ENCODE measurements around the gene MEFV.
A peak's percentile ranks its signal among the peaks of the same experiment; 100 is the strongest.

Gene MEFV, protein sequence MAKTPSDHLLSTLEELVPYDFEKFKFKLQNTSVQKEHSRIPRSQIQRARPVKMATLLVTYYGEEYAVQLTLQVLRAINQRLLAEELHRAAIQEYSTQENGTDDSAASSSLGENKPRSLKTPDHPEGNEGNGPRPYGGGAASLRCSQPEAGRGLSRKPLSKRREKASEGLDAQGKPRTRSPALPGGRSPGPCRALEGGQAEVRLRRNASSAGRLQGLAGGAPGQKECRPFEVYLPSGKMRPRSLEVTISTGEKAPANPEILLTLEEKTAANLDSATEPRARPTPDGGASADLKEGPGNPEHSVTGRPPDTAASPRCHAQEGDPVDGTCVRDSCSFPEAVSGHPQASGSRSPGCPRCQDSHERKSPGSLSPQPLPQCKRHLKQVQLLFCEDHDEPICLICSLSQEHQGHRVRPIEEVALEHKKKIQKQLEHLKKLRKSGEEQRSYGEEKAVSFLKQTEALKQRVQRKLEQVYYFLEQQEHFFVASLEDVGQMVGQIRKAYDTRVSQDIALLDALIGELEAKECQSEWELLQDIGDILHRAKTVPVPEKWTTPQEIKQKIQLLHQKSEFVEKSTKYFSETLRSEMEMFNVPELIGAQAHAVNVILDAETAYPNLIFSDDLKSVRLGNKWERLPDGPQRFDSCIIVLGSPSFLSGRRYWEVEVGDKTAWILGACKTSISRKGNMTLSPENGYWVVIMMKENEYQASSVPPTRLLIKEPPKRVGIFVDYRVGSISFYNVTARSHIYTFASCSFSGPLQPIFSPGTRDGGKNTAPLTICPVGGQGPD

DNA sequence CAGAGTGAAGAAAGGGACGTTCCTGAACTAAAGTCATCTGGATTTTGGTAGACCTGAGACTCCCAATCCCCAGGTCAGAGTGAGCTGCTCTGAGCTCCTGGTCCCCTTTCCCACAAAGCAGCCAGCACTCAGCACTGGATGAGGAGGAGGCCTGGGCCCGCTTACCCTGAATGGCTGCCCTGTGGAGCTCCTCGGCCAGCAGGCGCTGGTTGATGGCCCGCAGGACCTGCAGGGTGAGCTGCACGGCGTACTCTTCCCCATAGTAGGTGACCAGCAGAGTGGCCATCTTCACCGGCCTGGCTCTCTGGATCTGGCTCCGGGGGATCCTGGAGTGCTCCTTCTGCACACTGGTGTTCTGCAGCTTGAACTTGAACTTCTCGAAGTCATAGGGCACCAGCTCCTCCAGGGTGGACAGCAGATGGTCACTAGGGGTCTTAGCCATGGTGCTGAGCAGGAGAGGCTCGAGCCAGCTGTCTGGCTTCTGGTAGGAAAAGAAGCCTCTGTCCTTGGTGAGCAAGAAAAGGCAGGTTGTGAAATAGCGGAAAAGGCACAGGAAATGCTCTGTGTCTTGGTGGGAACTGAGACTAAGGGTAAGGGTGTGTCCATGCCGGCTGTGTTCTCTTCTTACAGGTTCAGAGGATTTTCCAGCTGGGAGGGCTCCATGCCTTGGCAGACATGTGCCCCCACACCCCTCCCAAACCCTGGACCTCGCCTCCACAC lies at the start of gene MEFV:
MEFV (minus strand) TSS at position 488 of the 720 bp plus-strand sequence; CDS start at position 442, 46 bp downstream.
- no peak for DNase-seq (ENCODE audit: low read depth)

GRCh38 chr16:3306078-3306477 lies 49.6 kb upstream of the MEFV start:
- peaks cover 47% of the 10 kb centered on the region for H3K36me3 ChIP-seq (ENCODE audit: control insufficient read depth, insufficient read depth, low read length, severe bottlenecking)
- peak overlapping the region; percentile 91 for H3K9ac ChIP-seq (ENCODE audit: low read length)
- H3K4me1 ChIP-seq (ENCODE audit: control insufficient read depth, insufficient read depth, low read length) = peaks cover 14% of the 10 kb centered on the region
- H3K4me3 ChIP-seq (ENCODE audit: low read length) = peak overlapping the region; percentile 92
- DNase-seq (ENCODE audit: low read depth) = no peak
- peaks cover 52% of the 10 kb centered on the region for H3K9me3 ChIP-seq (ENCODE audit: control insufficient read depth, low read length)
- no peaks in the 10 kb centered on the region for H3K27me3 ChIP-seq (replicated peaks; ENCODE audit: control insufficient read depth, insufficient read depth, low read length)

More for the DNA sequence above, at the start of gene MEFV:
- H3K4me1 ChIP-seq (ENCODE audit: control insufficient read depth, insufficient read depth, low read length) = peaks cover 23% of the 10 kb centered on the region
- H3K9ac ChIP-seq (ENCODE audit: low read length) = no peak within 1 kb of the TSS
- peaks cover 18% of the 10 kb centered on the region for H3K27me3 ChIP-seq (replicated peaks; ENCODE audit: control insufficient read depth, insufficient read depth, low read length)
- no peak within 1 kb of the TSS for H3K4me3 ChIP-seq (ENCODE audit: low read length)
- no peaks in the 10 kb centered on the region for H3K36me3 ChIP-seq (ENCODE audit: control insufficient read depth, insufficient read depth, low read length, severe bottlenecking)
- no peaks in the 10 kb centered on the region for H3K9me3 ChIP-seq (ENCODE audit: control insufficient read depth, low read length)

DNA sequence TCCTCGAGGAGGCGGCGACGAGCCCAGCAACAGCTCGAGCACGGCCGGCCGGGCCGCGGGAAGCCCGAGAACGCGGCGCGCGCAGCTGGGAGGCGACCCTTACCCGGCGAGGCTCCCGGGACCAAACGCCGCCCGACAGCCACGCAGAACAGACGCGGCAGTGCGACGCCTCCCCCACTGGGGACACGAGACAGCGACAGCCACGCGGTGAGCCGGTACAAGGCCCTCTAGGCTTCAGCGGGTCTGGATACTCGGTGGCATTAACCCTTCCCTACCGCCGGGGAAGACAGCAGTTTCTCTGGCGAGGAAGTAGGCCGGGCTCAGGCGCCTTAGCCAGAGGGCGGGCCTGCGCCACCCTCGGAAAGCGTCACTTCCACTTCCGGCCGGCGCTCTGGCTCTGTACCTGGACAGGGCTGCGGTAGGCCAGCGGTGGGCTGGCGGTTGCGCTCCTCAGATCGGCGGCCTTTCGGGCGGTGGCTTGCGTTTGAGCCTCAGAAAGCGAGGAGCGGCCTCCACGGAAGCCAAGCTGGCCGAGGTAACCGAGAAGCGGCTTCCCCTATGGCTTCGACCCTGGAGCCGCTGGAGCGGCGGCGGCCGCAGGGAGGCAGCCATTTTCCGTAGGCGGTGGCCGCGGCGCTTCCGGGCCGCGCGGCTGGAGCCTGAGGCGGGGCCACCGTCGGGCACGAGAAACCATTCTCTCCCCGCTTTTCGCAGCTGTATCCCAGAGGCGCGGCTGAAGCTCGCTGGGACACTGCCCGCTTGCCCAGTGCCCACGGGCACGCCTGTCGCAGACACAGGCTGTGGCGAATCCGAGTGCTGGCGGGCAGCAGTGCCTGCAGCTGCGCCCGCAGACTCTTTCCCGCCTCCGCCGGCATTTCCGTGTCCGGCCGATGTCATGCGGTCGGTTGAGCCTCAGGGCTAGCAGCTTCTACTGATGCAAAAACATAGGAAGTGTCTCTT lies 49.0 kb upstream of the MEFV start, which contains the start of the genes TIGD7 and ZNF75A:
TIGD7 (minus strand) TSS at position 322 of the 960 bp plus-strand sequence. CDS start 4,816 bp downstream, outside the sequence.
ZNF75A (plus strand) TSS at position 389 of the 960 bp plus-strand sequence. CDS start 2,932 bp downstream, outside the sequence.
- Histone ChIP-seq H3K4me3 (ENCODE audit: low read length) (peak within 1 kb of the TSS; percentile 92), H3K4me1 (ENCODE audit: control insufficient read depth, insufficient read depth, low read length) (peaks cover 14% of the 10 kb centered on the region), H3K36me3 (ENCODE audit: control insufficient read depth, insufficient read depth, low read length, severe bottlenecking) (peaks cover 48% of the 10 kb centered on the region), H3K9ac (ENCODE audit: low read length) (peak within 1 kb of the TSS; percentile 91), H3K9me3 (ENCODE audit: control insufficient read depth, low read length) (peaks cover 50% of the 10 kb centered on the region), H3K27me3 (replicated peaks; ENCODE audit: control insufficient read depth, insufficient read depth, low read length) (no peaks in the 10 kb centered on the region)
- peak; percentile 94 for DNase-seq (ENCODE audit: low read depth)

GRCh38 chr16:3304370-3304769 lies 47.9 kb upstream of the MEFV start:
- peaks cover 50% of the 10 kb centered on the region for H3K36me3 ChIP-seq (ENCODE audit: control insufficient read depth, insufficient read depth, low read length, severe bottlenecking)
- peaks cover 49% of the 10 kb centered on the region for H3K9me3 ChIP-seq (ENCODE audit: control insufficient read depth, low read length)
- peak; percentile 27 for DNase-seq (ENCODE audit: low read depth)
- no peaks in the 10 kb centered on the region for H3K27me3 ChIP-seq (replicated peaks; ENCODE audit: control insufficient read depth, insufficient read depth, low read length)
- peak overlapping the region; percentile 92 for H3K4me3 ChIP-seq (ENCODE audit: low read length)
- H3K9ac ChIP-seq (ENCODE audit: low read length) = peak overlapping the region; percentile 91
- peaks cover 14% of the 10 kb centered on the region for H3K4me1 ChIP-seq (ENCODE audit: control insufficient read depth, insufficient read depth, low read length)

DNA sequence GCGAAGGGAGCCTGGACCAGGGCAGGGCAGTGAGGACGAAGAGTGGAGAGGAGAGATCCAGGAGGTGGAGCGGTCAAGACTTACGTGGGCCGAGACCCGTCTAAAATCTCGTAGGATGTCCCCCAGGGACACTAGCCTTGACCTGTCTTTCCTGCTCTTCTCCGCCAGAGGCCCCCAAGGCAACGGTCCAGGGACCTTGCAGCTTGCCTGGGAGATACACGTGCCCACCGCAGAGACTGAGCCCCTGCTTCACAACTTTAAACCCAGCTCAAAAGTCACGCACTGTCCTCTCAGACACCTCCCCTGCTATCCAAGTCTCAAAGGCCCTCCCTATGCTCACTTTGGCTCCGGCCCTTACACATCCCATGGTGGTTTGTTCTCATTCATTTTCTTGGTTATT lies 39.4 kb upstream of the MEFV start:
- Histone ChIP-seq H3K27me3 (replicated peaks; ENCODE audit: control insufficient read depth, insufficient read depth, low read length) (no peaks in the 10 kb centered on the region), H3K36me3 (ENCODE audit: control insufficient read depth, insufficient read depth, low read length, severe bottlenecking) (peaks cover 63% of the 10 kb centered on the region), H3K9me3 (ENCODE audit: control insufficient read depth, low read length) (peaks cover 56% of the 10 kb centered on the region), H3K9ac (ENCODE audit: low read length) (no peak overlapping the region), H3K4me3 (ENCODE audit: low read length) (no peak overlapping the region), H3K4me1 (ENCODE audit: control insufficient read depth, insufficient read depth, low read length) (no peaks in the 10 kb centered on the region)
- DNase-seq (ENCODE audit: low read depth) = no peak

DNA sequence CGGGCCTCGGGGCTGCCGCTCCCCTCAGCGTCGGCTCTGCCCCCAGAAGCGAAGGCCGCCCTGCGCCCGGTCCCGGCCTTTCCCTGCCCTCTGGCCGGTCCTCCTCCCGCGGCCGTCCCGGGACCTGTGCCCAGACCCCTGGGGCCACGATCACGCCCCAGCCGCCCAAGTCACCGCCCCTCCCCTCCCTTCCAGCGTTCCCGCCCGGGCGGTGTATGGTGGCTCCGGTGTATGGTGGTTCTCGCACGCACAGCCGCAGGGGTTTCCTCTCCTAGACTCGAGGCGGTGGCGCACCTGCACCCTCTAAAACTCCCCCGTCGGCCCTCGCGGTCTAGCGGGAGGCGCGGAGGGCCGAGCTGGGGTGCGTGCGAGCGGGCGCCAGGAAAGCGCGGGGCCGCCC lies 38.8 kb upstream of the MEFV start:
- peak overlapping the region; percentile 21 for H3K4me3 ChIP-seq (ENCODE audit: low read length)
- no peaks in the 10 kb centered on the region for H3K27me3 ChIP-seq (replicated peaks; ENCODE audit: control insufficient read depth, insufficient read depth, low read length)
- no peak overlapping the region for H3K9ac ChIP-seq (ENCODE audit: low read length)
- peaks cover 60% of the 10 kb centered on the region for H3K9me3 ChIP-seq (ENCODE audit: control insufficient read depth, low read length)
- DNase-seq (ENCODE audit: low read depth) = no peak
- peaks cover 63% of the 10 kb centered on the region for H3K36me3 ChIP-seq (ENCODE audit: control insufficient read depth, insufficient read depth, low read length, severe bottlenecking)
- no peaks in the 10 kb centered on the region for H3K4me1 ChIP-seq (ENCODE audit: control insufficient read depth, insufficient read depth, low read length)

DNA sequence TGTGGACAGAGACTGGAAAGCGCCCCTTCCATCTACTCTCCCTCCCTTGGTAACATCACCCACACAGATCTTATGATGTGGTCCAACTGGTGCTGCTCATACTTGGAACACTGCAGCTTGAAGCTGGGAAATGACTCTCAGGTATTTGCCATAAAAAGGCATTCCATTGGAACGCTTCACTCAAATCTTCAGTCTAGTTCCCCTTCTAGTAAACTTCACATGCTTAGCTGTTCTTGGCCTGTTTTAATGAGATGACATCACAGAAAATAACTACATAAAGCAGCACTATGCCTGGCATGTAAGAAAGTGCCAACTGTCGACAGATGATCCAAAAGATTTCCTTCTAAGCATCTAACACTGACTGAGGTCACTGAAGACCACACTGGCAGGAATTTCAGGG lies 36.2 kb upstream of the MEFV start:
- Histone ChIP-seq H3K9ac (ENCODE audit: low read length) (no peak overlapping the region), H3K36me3 (ENCODE audit: control insufficient read depth, insufficient read depth, low read length, severe bottlenecking) (peaks cover 66% of the 10 kb centered on the region), H3K4me1 (ENCODE audit: control insufficient read depth, insufficient read depth, low read length) (no peaks in the 10 kb centered on the region), H3K27me3 (replicated peaks; ENCODE audit: control insufficient read depth, insufficient read depth, low read length) (no peaks in the 10 kb centered on the region), H3K9me3 (ENCODE audit: control insufficient read depth, low read length) (peaks cover 68% of the 10 kb centered on the region), H3K4me3 (ENCODE audit: low read length) (peak overlapping the region; percentile 46)
- DNase-seq (ENCODE audit: low read depth) = peak; percentile 24

DNA sequence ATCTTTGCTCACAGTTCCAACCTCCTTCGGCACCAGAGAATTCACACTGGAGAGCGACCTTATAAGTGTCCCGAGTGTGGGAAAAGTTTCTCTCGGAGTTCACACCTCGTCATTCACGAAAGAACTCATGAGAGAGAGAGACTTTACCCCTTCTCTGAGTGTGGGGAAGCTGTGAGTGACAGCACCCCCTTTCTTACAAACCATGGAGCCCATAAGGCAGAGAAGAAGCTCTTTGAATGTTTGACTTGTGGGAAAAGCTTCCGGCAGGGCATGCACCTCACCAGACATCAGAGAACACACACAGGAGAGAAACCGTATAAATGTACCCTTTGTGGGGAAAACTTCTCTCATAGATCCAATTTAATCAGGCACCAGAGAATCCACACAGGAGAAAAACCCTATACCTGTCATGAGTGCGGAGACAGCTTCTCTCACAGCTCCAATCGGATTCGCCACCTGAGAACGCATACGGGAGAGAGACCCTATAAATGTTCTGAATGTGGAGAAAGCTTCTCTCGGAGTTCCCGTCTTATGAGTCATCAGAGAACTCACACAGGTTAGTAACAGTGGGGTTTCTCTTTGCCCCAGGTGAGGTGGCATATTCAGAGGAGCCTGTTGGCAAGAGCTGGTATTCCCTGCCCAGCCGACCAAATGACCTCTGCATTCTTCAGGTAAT lies 33.7 kb upstream of the MEFV start:
- peak overlapping the region; percentile 46 for H3K4me3 ChIP-seq (ENCODE audit: low read length)
- H3K27me3 ChIP-seq (replicated peaks; ENCODE audit: control insufficient read depth, insufficient read depth, low read length) = no peaks in the 10 kb centered on the region
- peaks cover 7% of the 10 kb centered on the region for H3K4me1 ChIP-seq (ENCODE audit: control insufficient read depth, insufficient read depth, low read length)
- no peak overlapping the region for H3K9ac ChIP-seq (ENCODE audit: low read length)
- H3K36me3 ChIP-seq (ENCODE audit: control insufficient read depth, insufficient read depth, low read length, severe bottlenecking) = peaks cover 73% of the 10 kb centered on the region
- no peak for DNase-seq (ENCODE audit: low read depth)
- peaks cover 55% of the 10 kb centered on the region for H3K9me3 ChIP-seq (ENCODE audit: control insufficient read depth, low read length)

DNA sequence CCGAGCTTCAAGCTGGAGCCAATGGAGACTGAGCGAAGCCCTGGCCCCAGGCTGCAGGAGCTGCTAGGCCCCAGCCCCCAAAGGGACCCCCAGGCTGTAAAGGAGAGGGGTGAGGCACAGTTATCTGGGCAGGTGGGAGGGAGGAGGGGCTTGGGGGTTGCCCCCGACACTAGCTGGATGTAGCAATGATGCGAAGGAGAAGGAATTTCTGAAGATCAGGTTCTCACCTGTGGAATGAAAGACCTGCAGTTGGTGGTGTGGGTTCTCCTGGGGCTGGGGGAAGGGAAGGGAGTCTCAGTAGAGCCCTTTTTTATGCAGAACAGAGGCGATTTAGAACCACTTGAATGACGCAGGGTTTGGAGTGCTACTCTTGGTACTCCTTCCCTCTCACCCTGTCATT lies 28.7 kb upstream of the MEFV start:
- Histone ChIP-seq H3K36me3 (ENCODE audit: control insufficient read depth, insufficient read depth, low read length, severe bottlenecking) (peaks cover 37% of the 10 kb centered on the region), H3K4me3 (ENCODE audit: low read length) (peak overlapping the region; percentile 99), H3K9me3 (ENCODE audit: control insufficient read depth, low read length) (peaks cover 21% of the 10 kb centered on the region), H3K27me3 (replicated peaks; ENCODE audit: control insufficient read depth, insufficient read depth, low read length) (no peaks in the 10 kb centered on the region), H3K4me1 (ENCODE audit: control insufficient read depth, insufficient read depth, low read length) (peaks cover 19% of the 10 kb centered on the region), H3K9ac (ENCODE audit: low read length) (no peak overlapping the region)
- DNase-seq (ENCODE audit: low read depth) = no peak

Data from adipocyte (in vitro differentiated cells).